Measurements from ENCODE around the gene DBT.

- no peak for TF ChIP-seq CTCF (IDR thresholded peaks at IDR 0.05; ENCODE audit: poor library complexity, severe bottlenecking)
- TF ChIP-seq RAD21 (conservative IDR thresholded peaks at IDR 0.05), result no peak
- no peak for TF ChIP-seq EZH2 (IDR thresholded peaks at IDR 0.05; ENCODE audit: borderline replicate concordance, insufficient read depth, low read length, poor library complexity, severe bottlenecking)
- TF ChIP-seq POLR2AphosphoS5 (IDR thresholded peaks at IDR 0.05), result no peak
- TF ChIP-seq EP300 (conservative IDR thresholded peaks at IDR 0.05; ENCODE audit: poor library complexity, severe bottlenecking), result no peak
- TF ChIP-seq TAF1 (IDR thresholded peaks at IDR 0.05; ENCODE audit: low read depth), result no peak
- TF ChIP-seq SMC3 (conservative IDR thresholded peaks at IDR 0.05; ENCODE audit: poor library complexity), result no peak
- TF ChIP-seq MXI1 (conservative IDR thresholded peaks at IDR 0.05; ENCODE audit: poor library complexity, severe bottlenecking), result no peak
Measured at GRCh38 chr1:100187912-100188311, 61.7 kb downstream of the DBT start.
